SK-N-DZ (cell line): ENCODE data around the gene SLC24A4. TPM values are rescaled to one million over a fixed set of nuclear protein-coding genes. Genes with fewer than 3 reads are reported as not detected.

ENCODE experiments used
- DNase-seq: peaks from one replicate; pipeline ENCODE4 v3.0.0-alpha.2; 2015; ENCODE audit warnings: low spot score
- polyA plus RNA-seq, 2 experiments: library from polyadenylated mRNA; depleted of rRNA; stranded (reverse); fragments of >200 nt; gene quantifications; 2 replicates each; pipeline ENCODE4 v1.2.3, GENCODE V29; 2014

Gene SLC24A4, protein sequence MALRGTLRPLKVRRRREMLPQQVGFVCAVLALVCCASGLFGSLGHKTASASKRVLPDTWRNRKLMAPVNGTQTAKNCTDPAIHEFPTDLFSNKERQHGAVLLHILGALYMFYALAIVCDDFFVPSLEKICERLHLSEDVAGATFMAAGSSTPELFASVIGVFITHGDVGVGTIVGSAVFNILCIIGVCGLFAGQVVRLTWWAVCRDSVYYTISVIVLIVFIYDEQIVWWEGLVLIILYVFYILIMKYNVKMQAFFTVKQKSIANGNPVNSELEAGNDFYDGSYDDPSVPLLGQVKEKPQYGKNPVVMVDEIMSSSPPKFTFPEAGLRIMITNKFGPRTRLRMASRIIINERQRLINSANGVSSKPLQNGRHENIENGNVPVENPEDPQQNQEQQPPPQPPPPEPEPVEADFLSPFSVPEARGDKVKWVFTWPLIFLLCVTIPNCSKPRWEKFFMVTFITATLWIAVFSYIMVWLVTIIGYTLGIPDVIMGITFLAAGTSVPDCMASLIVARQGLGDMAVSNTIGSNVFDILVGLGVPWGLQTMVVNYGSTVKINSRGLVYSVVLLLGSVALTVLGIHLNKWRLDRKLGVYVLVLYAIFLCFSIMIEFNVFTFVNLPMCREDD
- not detected in 2 replicates for polyA plus RNA-seq (2014; cell fraction: cytosol; rRNA removed)
- not detected in 2 replicates for polyA plus RNA-seq (2014; cell fraction: nucleus; rRNA removed)

DNA sequence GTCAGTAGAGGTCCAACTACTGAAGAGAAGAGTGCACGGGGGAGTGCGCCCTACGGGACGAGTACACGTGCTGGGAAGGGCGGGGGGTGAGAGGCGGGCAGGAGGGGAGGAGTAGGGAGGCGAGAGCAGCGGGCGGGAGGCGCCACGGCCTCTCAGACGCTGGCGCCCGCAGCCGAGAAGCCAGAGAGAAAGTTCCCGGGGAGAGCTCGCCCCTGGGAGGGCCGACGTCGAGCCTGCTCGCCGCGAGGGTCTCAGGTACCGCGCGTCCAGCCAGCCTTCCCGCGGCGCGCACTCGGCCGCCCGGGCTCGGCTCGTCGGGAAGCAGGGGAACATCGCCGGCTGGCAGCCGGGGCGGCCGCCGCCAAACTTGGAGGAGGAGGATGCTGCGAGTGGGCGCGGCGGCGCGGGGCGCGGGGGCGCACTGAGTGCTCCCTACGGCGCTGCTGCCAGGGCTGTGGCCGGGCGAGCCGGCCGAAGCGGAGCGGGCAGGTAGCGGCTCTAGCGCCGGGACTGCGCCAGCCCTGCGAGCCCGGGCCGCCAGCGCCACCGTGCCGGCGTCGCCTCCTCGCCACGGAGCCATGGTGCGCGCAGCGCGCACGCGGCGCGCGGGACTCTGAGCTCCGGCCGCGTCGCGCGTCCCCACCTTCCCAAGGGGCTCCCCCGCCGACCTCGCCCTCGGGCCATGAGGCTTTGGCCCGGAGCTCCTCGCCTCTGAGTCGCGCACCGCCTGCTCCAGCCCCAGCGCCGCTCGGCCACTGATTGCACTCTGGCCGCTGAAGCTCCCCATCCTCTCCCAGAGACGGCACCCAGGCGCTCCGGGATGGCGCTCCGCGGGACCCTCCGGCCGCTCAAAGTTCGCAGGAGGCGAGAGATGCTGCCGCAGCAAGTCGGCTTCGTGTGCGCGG lies at the start of gene SLC24A4:
SLC24A4 (plus strand) TSS at position 155 of the 905 bp plus-strand sequence; CDS start at position 821, 666 bp downstream.
- DNase-seq, result no peak

DNA sequence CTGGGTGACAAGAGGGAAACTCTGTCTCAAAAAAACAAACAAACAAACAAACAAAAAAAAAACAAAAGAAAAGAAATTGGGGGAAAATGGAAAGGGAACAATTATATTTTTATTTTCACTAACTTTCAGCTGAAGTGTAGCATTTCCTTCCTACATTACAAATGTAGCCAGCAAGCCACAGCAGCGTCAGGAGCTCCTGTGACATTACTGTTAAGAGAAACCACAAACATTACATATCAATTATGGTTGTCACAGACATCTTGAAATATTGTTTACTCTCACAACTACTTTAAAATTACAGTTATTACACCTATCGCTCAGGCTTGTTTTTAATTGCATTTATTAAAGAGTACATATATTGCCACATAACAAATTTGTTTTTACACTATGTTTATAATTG lies 49.8 kb upstream of the SLC24A4 start:
- DNase-seq, result no peak

- DNase-seq, result no peak
These were observed 48.9 kb upstream of the SLC24A4 start for GRCh38 chr14:92274055-92274454.

DNA sequence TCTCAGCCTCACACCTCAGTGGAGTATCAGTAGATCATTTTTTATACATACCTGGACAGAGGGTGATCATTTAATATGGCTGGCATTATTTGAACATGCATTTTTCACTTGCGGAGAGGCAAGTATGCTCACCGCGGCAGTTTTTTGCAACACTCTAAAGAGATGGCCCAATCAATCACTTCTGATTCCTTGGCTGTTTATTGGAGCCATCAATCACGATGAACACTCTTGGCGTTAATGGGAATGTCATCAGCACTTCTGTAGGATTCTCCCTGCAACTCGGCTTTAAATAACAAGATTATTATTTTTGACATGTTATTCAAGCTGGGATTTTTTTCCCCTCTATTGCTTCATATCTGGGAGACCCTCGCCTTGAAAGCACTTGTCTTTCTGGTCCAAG lies 46.9 kb upstream of the SLC24A4 start:
- no peak for DNase-seq

DNA sequence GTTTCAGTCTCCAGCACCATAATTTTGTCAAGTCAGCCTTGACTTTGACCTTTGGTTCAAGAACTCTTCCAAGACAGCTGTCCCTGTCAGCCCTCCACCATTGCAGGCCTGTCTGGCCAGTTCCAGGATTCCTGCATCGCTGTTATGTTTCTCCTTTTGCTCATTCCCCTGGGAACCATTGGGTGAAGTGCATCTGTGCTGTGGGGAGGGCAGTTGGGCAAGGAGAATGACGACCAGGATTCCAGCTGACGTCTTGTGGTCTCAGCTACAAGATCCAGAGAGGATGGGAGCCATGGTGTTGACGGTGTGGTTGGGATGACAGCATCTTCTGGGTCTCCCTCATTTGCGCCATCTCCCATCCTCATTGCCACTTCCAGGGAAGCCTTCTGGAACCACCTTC lies 45.9 kb upstream of the SLC24A4 start:
- no peak for DNase-seq

DNA sequence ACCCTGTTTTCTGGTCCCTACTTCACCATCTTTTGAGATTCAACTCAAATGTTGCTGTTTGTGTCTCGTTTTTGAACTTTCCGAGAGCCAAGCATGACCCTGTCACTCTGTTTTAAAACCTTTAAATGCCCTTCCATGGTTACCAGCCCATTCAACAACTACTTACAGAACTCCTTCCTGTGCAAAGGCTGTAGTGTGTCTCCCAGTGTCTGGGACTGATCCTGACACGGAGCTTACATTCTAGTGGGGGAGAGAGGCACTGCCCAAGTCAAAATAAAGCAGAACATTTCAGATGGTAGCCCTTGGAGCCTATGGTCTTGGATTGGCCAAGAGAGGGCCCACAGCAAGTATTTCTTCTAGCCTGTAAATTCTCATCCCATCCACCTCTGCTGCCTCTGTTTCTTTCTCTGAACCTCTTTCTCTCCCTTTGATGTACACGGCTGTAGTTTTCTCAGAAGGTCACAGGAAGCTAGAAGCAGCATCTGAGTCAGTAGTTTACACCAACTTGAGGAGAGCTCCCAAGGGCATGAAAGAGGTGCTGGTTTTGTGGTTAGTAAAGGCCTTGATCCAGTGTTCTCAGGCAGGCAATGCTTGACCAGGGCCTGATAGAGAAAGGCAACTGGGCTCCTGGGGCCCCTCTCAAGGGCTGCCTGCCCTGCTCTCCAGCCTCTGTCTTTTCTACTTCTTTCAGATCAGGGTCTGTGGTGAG lies 42.3 kb upstream of the SLC24A4 start:
- DNase-seq, result no peak

GRCh38 chr14:92282669-92283068 lies 40.3 kb upstream of the SLC24A4 start:
- DNase-seq, result no peak

DNA sequence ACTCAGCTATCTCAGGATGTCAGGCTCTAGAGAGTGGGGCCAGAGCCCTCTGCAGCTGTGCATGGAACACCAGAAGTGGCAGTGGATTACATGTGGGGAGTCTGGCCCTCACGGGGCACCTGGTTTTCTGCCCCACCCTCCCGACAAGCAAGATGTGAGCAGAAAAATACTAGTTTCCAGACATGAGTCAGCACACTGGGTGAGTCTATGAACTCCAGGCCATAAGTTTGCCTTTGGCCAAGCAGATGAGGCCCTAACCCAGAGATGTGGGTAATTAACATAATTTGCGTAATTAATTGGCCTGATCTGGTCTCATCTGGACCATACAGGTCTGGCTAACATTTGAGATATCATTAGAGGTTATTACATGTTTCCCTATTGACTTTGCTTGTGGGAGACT lies 37.7 kb upstream of the SLC24A4 start:
- DNase-seq, result no peak

- DNase-seq, result no peak
These were observed 35.0 kb upstream of the SLC24A4 start for GRCh38 chr14:92287987-92288386.

DNA sequence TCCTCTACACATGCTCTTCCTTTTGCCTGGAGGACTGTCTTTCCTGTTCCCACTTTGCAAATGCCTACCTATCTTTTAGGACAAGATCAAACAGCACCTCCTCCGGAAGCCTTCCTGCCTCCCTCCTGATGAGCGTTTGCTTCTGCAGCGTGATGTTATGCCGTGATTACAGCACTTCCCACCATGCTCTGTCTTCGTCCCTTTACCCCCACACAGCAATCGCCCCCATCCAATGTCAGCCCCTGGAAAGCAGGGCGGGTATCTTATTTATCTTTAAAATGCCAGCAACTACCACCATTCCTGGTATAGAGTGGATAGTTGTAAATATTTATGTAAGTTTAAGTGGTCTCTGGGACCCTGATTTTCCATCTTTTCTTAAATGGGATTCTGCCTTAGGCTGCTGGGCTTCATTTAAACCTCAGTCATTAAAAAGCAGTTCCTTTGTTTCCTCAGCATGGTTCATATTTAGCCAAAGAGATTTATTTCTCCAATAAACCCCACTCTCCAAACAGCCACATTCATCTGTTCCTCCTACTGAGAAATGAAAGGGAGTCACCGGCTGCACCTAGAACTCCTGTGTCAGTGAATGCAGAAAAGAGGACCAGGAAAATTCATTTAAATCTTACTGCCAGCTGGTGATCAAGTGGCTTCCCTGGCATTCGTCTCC lies 33.8 kb upstream of the SLC24A4 start:
- DNase-seq, result no peak

DNA sequence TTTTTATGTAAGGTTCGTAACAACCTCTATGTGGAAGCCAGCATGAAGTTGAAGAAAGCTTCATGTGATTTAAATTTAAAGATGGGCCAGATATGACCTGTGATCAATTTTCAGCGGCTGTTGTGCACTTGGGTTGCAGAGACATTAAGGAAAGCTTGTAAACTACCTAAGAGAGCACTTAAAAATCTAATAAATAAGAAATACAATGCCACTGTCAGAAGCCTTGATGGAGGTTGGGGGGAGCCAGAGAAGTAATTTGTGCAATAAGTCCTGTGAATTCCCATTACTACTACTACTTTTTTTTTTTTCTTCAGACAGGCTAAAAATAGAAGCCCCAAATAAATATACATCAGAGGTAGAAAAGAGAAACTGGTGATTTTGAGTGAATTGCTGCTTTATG lies 30.3 kb upstream of the SLC24A4 start:
- DNase-seq, result no peak

DNA sequence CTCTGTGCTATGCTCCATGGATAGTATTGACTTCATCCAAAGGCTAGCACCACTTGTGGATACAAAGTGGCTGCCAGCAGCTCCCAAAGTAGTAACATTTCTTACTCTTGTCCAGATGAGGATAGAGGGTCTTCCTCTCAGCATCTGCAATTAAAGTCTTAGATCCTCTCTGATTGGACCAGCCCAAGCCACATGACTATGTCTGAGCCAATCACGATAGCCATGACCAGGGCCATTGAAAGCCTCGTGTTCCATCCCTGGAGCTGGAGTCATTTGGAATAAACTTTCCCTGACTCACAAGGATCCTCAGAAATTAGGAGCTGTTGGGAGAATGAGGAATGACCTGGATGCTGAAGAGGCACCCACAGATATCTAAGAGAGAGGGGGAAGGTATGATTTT lies 28.5 kb upstream of the SLC24A4 start:
- no peak for DNase-seq

- no peak for DNase-seq
These were observed 25.0 kb upstream of the SLC24A4 start for GRCh38 chr14:92297818-92298595.

DNA sequence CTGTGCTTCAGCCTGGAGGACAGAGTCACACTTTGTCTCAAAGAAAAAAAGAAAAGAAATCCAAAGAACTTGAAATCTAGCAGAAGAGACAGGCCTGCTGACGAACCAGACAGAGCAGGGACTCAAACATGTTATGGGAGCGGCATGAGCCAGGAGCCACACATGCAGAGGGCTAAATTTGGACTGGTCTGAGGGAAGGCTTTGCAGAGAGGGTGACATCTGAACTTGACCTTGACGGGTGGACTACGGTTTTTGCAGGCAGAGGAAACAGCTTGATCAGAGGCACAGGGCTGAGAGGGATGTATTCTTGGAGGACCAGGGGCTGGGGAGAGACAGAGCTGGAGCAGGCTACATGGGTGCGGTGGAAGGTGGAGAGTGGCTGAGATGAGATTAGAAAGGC lies 20.5 kb upstream of the SLC24A4 start:
- no peak for DNase-seq

GRCh38 chr14:92308716-92309115 lies 14.2 kb upstream of the SLC24A4 start:
- no peak for DNase-seq

DNA sequence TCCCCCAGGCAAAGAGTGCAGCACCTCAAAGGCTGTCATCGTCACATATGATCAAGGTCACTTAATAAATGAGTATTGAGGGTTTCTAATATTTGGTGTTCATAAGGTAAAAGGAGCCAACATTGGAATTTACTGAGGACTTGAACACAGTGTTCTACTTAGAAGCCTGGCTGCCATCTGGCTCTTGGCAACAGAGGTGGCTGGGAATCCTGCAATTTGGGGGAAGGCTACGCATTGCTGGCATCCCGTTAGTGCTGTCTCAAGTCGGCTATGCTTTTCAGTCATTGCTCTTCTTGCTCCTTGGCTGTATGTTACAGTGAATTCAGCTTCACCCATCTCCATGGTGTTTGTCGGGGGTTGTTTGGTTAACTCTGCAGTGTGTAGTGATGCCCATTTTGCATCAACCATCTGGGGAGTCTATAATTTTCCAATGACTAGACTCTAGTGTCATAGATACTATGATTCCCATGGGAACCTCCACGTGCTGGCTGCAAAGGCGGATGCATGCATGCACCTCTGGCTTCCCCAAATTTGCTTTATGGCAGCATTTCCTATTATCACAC lies 12.9 kb upstream of the SLC24A4 start:
- DNase-seq, result no peak

- DNase-seq, result no peak
These were observed 12.1 kb upstream of the SLC24A4 start for GRCh38 chr14:92310776-92311375.

- DNase-seq, result no peak
These were observed 8.8 kb upstream of the SLC24A4 start for GRCh38 chr14:92314182-92314581.
